ENCODE data around the gene DUSP14. TPM values are rescaled to one million over a fixed set of nuclear protein-coding genes. Genes with fewer than 3 reads are reported as not detected.
"Not testable (repeated sequence)": the region's sequence is repeated elsewhere in the genome, so short reads cannot be mapped to it uniquely, and the experiment has no call there.

The DUSP14 gene
- total RNA-seq, 1 donor from 2014 or later, result 4.3 TPM

GRCh38 chr17:37450112-37450511, 39.6 kb upstream of the DUSP14 start:
- POLR2A ChIA-PET, result interaction anchor here (0.7 kb wide), 1 partner anchor 350 kb away, joined by 9 read pairs; no protein-coding TSS in a partner anchor

GRCh38 chr17:37457801-37458200, 31.9 kb upstream of the DUSP14 start:
- H3K4me3 Mint-ChIP-seq; intact Hi-C loops (cut with micrococcal nuclease); POLR2A ChIA-PET; H3K9me3 Mint-ChIP-seq; ATAC-seq (ENCODE audit: low read depth); H3K4me1 Mint-ChIP-seq; CTCF ChIA-PET; H3K27me3 Mint-ChIP-seq; H3K27ac Mint-ChIP-seq; DNase-seq: not testable (repeated sequence)
- peaks cover 38% of the 10 kb centered on the region for H3K36me3 Mint-ChIP-seq (ENCODE audit: low read depth)

More at GRCh38 chr17:37450112-37450511, 39.6 kb upstream of the DUSP14 start:
- DNase-seq, result no peak
- intact Hi-C loops (cut with micrococcal nuclease), result no loop called here
- ATAC-seq (ENCODE audit: low read depth), result no peak
- CTCF ChIA-PET, result no interaction called here
- Mint-ChIP-seq H3K9me3 (no peaks in the 10 kb centered on the region), H3K27ac (no peak overlapping the region), H3K36me3 (ENCODE audit: low read depth) (peaks cover 59% of the 10 kb centered on the region), H3K27me3 (no peaks in the 10 kb centered on the region), H3K4me3 (no peak overlapping the region), H3K4me1 (no peaks in the 10 kb centered on the region)
- TF ChIP-seq, protein P1, sequence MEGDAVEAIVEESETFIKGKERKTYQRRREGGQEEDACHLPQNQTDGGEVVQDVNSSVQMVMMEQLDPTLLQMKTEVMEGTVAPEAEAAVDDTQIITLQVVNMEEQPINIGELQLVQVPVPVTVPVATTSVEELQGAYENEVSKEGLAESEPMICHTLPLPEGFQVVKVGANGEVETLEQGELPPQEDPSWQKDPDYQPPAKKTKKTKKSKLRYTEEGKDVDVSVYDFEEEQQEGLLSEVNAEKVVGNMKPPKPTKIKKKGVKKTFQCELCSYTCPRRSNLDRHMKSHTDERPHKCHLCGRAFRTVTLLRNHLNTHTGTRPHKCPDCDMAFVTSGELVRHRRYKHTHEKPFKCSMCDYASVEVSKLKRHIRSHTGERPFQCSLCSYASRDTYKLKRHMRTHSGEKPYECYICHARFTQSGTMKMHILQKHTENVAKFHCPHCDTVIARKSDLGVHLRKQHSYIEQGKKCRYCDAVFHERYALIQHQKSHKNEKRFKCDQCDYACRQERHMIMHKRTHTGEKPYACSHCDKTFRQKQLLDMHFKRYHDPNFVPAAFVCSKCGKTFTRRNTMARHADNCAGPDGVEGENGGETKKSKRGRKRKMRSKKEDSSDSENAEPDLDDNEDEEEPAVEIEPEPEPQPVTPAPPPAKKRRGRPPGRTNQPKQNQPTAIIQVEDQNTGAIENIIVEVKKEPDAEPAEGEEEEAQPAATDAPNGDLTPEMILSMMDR (IDR thresholded peaks at IDR 0.05), result no peak

GRCh38 chr17:37458805-37459204, 30.9 kb upstream of the DUSP14 start:
- no peak overlapping the region for H3K4me3 Mint-ChIP-seq
- CTCF ChIA-PET, result no interaction called here
- no peak for ATAC-seq (ENCODE audit: low read depth)
- H3K36me3 Mint-ChIP-seq (ENCODE audit: low read depth), result peaks cover 36% of the 10 kb centered on the region
- H3K9me3 Mint-ChIP-seq, result no peaks in the 10 kb centered on the region
- POLR2A ChIA-PET, result no interaction called here
- DNase-seq, result no peak
- intact Hi-C loops (cut with micrococcal nuclease), result no loop called here
- TF ChIP-seq, protein P1 (IDR thresholded peaks at IDR 0.05), result no peak
- no peak overlapping the region for H3K27ac Mint-ChIP-seq
- H3K4me1 Mint-ChIP-seq, result no peaks in the 10 kb centered on the region
- no peaks in the 10 kb centered on the region for H3K27me3 Mint-ChIP-seq

DNA sequence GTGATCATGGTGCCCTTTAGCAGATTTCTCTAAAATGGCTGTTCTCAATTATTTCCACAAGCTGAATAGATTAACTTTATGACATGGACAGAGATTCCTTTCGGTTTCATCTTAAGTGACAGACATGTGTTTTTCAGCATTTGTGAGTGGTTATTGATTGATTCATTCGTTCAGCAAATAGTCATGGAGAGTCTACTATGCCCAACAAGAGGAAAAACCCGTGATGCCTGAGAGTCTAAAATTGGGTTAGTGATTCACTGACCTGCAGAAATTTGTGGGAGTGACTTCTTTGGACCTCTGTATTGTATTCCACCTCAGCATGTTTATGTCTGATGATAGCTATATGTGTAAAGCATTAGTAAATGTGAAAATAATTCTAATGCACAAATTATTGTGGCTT, 28.0 kb upstream of the DUSP14 start:
- CTCF ChIA-PET, result no interaction called here

DNA sequence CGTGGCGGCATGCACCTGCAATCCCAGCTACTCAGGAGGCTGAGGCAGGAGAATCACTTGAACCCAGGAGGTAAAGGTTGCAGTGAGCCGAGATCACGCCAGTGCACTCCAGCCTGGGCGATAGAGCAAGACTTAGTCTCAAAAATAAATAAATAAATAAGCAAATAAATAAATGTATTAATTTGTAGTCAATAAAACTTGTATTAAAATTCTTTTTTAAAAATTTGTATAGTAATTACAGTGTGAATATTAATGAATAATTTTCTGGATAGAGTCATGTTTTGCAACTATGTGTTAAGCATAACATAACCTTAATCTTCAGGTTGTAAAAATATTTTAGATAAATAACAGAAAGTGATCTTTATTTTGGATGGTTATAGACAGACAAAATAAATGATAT, 27.2 kb upstream of the DUSP14 start:
- H3K4me3 Mint-ChIP-seq, result no peak overlapping the region
- no peak overlapping the region for H3K27ac Mint-ChIP-seq
- intact Hi-C loops (cut with micrococcal nuclease), result no loop called here
- H3K36me3 Mint-ChIP-seq (ENCODE audit: low read depth), result peaks cover 55% of the 10 kb centered on the region
- ChIA-PET POLR2A (no interaction called here), CTCF (no interaction called here)
- TF ChIP-seq, protein P1 (IDR thresholded peaks at IDR 0.05), result no peak
- ATAC-seq (ENCODE audit: low read depth), result no peak
- H3K9me3 Mint-ChIP-seq, result no peaks in the 10 kb centered on the region
- no peak for DNase-seq
- H3K27me3 Mint-ChIP-seq, result no peaks in the 10 kb centered on the region
- no peaks in the 10 kb centered on the region for H3K4me1 Mint-ChIP-seq

More for the DNA sequence above, 28.0 kb upstream of the DUSP14 start:
- DNase-seq, result no peak
- TF ChIP-seq, protein P1 (IDR thresholded peaks at IDR 0.05), result no peak
- no peaks in the 10 kb centered on the region for H3K4me1 Mint-ChIP-seq
- H3K27me3 Mint-ChIP-seq, result no peaks in the 10 kb centered on the region
- POLR2A ChIA-PET, result no interaction called here
- H3K9me3 Mint-ChIP-seq, result no peaks in the 10 kb centered on the region
- no peak overlapping the region for H3K4me3 Mint-ChIP-seq
- intact Hi-C loops (cut with micrococcal nuclease), result no loop called here
- no peak for ATAC-seq (ENCODE audit: low read depth)
- peaks cover 50% of the 10 kb centered on the region for H3K36me3 Mint-ChIP-seq (ENCODE audit: low read depth)
- no peak overlapping the region for H3K27ac Mint-ChIP-seq

DNA sequence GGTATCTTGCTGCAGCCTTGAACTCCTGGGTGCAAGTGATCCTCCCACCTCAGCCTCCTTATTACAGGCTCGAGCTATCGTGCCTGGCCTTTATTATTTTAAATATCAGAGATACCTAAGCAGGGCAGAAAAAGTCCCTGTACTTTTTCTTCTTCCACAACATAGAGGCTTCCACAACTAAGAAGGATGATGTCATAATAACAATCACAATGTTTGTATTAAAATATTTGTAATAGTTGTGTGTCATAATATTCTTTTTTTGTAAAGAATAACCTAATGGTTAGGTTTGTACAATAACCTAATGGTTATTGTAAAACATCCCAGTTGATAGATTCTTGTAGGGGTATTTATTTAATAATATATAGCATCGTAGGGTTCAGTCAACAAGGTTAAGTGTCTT, 26.7 kb upstream of the DUSP14 start:
- no peaks in the 10 kb centered on the region for H3K9me3 Mint-ChIP-seq
- intact Hi-C loops (cut with micrococcal nuclease), result no loop called here
- H3K27me3 Mint-ChIP-seq, result no peaks in the 10 kb centered on the region
- H3K4me3 Mint-ChIP-seq, result no peak overlapping the region
- H3K27ac Mint-ChIP-seq, result no peak overlapping the region
- H3K36me3 Mint-ChIP-seq (ENCODE audit: low read depth), result peaks cover 59% of the 10 kb centered on the region
- POLR2A ChIA-PET, result interaction anchor here (0.6 kb wide), 1 partner anchor 21 kb away, joined by 3 read pairs; no protein-coding TSS in a partner anchor
- ATAC-seq (ENCODE audit: low read depth) (no peak), DNase-seq (no peak)
- CTCF ChIA-PET, result no interaction called here
- no peaks in the 10 kb centered on the region for H3K4me1 Mint-ChIP-seq
- TF ChIP-seq, protein P1 (IDR thresholded peaks at IDR 0.05), result no peak
